RWPE2 (cell line): ENCODE data around the gene DGKD.
A peak's percentile ranks its signal among the peaks of the same experiment; 100 is the strongest.

ENCODE experiments used
- ATAC-seq: fragments of 200-7000 bp; cut with Tn5 transposase; 3 replicates; pipeline ENCODE4 v1.9.1; 2021; ENCODE audit warnings: low read depth
- DNase-seq: peaks from one replicate; pipeline ENCODE4 v3.0.0-alpha.2; 2020; ENCODE audit warnings: low spot score
- H3K27ac ChIP-seq: fragments of 450-650 bp; 2 replicates; pipeline ENCODE4 v1.5.1; 2017; ENCODE audit warnings: mild to moderate bottlenecking; ENCODE audit not compliant: poor library complexity, severe bottlenecking
- H3K27me3 ChIP-seq: fragments of 250-450 bp; sonication (Bioruptor Pico); 2 replicates; pipeline ENCODE4 v1.5.1; 2021; ENCODE audit warnings: mild to moderate bottlenecking, moderate library complexity; ENCODE audit not compliant: insufficient read depth, poor library complexity, severe bottlenecking
- H3K36me3 ChIP-seq: fragments of 250-450 bp; sonication (Bioruptor Pico); 2 replicates; pipeline ENCODE4 v1.5.1; 2020; ENCODE audit warnings: low read depth, mild to moderate bottlenecking, moderate library complexity
- H3K4me1 ChIP-seq: fragments of 250-450 bp; sonication (Bioruptor Pico); 2 replicates; pipeline ENCODE4 v1.5.1; 2021; ENCODE audit warnings: mild to moderate bottlenecking, moderate library complexity; ENCODE audit not compliant: insufficient read depth, poor library complexity, severe bottlenecking
- H3K4me3 ChIP-seq: fragments of 250-450 bp; sonication (Bioruptor Pico); 2 replicates; pipeline ENCODE4 v1.5.1; 2021; ENCODE audit warnings: mild to moderate bottlenecking, moderate library complexity; ENCODE audit not compliant: severe bottlenecking
- H3K9me3 ChIP-seq: fragments of 250-450 bp; sonication (Bioruptor Pico); 2 replicates; pipeline ENCODE4 v1.5.1; 2021; ENCODE audit warnings: mild to moderate bottlenecking, moderate library complexity; ENCODE audit not compliant: severe bottlenecking
- CTCF ChIP-seq: fragments of 450-650 bp; IDR thresholded peaks from one replicate; pipeline ENCODE4 v1.5.1; 2017; ENCODE audit warnings: mild to moderate bottlenecking, moderate library complexity; ENCODE audit not compliant: poor library complexity, severe bottlenecking

DGKD gene

GRCh38 chr2:233423552-233423860 is 69.2 kb downstream of the DGKD start:
- no peaks in the 10 kb centered on the region for H3K9me3 ChIP-seq
- H3K27ac ChIP-seq: peak overlapping the region; percentile 74
- ATAC-seq (no peak), DNase-seq (no peak)
- no peaks in the 10 kb centered on the region for H3K36me3 ChIP-seq
- no peak for TF ChIP-seq CTCF
- H3K27me3 ChIP-seq: no peaks in the 10 kb centered on the region
- peaks cover 39% of the 10 kb centered on the region for H3K4me1 ChIP-seq
- no peak overlapping the region for H3K4me3 ChIP-seq

- Histone ChIP-seq H3K4me3 (no peak overlapping the region), H3K36me3 (no peaks in the 10 kb centered on the region), H3K27ac (no peak overlapping the region), H3K9me3 (no peaks in the 10 kb centered on the region), H3K4me1 (peaks cover 34% of the 10 kb centered on the region), H3K27me3 (no peaks in the 10 kb centered on the region)
- TF ChIP-seq CTCF: no peak
- ATAC-seq (no peak), DNase-seq (no peak)
Measured at GRCh38 chr2:233424154-233424951, 70.1 kb downstream of the DGKD start.

- TF ChIP-seq CTCF: no peak
- no peak for DNase-seq
- Histone ChIP-seq H3K27ac (peak overlapping the region; percentile 4), H3K9me3 (no peaks in the 10 kb centered on the region), H3K4me1 (peaks cover 29% of the 10 kb centered on the region), H3K36me3 (no peaks in the 10 kb centered on the region), H3K27me3 (no peaks in the 10 kb centered on the region), H3K4me3 (no peak overlapping the region)
- ATAC-seq: peak; percentile 26; the same call in 1 of the 3 replicates
Measured at GRCh38 chr2:233426619-233427342, 72.5 kb downstream of the DGKD start.

- ATAC-seq (no peak), DNase-seq (no peak)
- H3K27ac ChIP-seq: no peak overlapping the region
- H3K36me3 ChIP-seq: no peaks in the 10 kb centered on the region
- H3K27me3 ChIP-seq: no peaks in the 10 kb centered on the region
- no peaks in the 10 kb centered on the region for H3K9me3 ChIP-seq
- no peak for TF ChIP-seq CTCF
- peaks cover 17% of the 10 kb centered on the region for H3K4me1 ChIP-seq
- no peak overlapping the region for H3K4me3 ChIP-seq
Measured at GRCh38 chr2:233428008-233428407, 73.7 kb downstream of the DGKD start.

GRCh38 chr2:233428438-233428837 is 74.1 kb downstream of the DGKD start:
- no peak for TF ChIP-seq CTCF
- DNase-seq: no peak
- ATAC-seq: no peak

More at GRCh38 chr2:233428438-233428837, 74.1 kb downstream of the DGKD start:
- Histone ChIP-seq H3K4me1 (peaks cover 17% of the 10 kb centered on the region), H3K27me3 (no peaks in the 10 kb centered on the region), H3K36me3 (no peaks in the 10 kb centered on the region), H3K4me3 (no peak overlapping the region), H3K27ac (no peak overlapping the region), H3K9me3 (no peaks in the 10 kb centered on the region)
